Esophagus (tissue), 2 donors: ENCODE measurements around the gene PCGF1. TPM values are rescaled to one million over a fixed set of nuclear protein-coding genes. Genes with fewer than 3 reads are reported as not detected.

Experiments used
- H3K27ac ChIP-seq, 2 donors: one replicate each; pipeline ENCODE4 v1.5.1; 2013; ENCODE audit warnings: low read depth in 2 of 2, mild to moderate bottlenecking in 2 of 2, inconsistent platforms in 1 of 2, low read length in 1 of 2, moderate library complexity in 1 of 2
- H3K27me3 ChIP-seq, 2 donors: one replicate each; pipeline ENCODE4 v1.6.1; 2013; ENCODE audit warnings: low read length in 2 of 2, control low read depth in 1 of 2, mild to moderate bottlenecking in 1 of 2; ENCODE audit not compliant: insufficient read depth in 2 of 2, control insufficient read depth in 1 of 2
- H3K36me3 ChIP-seq, 2 donors: one replicate each; pipeline ENCODE4 v1.6.1; 2013; ENCODE audit warnings: low read length in 1 of 2; ENCODE audit not compliant: control insufficient read depth in 2 of 2, insufficient read depth in 2 of 2
- H3K4me1 ChIP-seq, 2 donors: one replicate each; pipeline ENCODE4 v1.6.1; 2013; ENCODE audit warnings: low read length in 1 of 2; ENCODE audit not compliant: control insufficient read depth in 2 of 2, insufficient read depth in 2 of 2
- H3K4me3 ChIP-seq, 2 donors: one replicate each; pipeline ENCODE4 v1.5.1; 2013; ENCODE audit warnings: low read length in 2 of 2, mild to moderate bottlenecking in 2 of 2, low read depth in 1 of 2, moderate library complexity in 1 of 2
- H3K9me3 ChIP-seq, 2 donors: one replicate each; pipeline ENCODE4 v1.6.1; 2013; ENCODE audit warnings: mild to moderate bottlenecking in 2 of 2, low read depth in 1 of 2, low read length in 1 of 2, moderate library complexity in 1 of 2; ENCODE audit not compliant: control insufficient read depth in 2 of 2, insufficient read depth in 1 of 2
- WGBS, 2 donors: extraction: QIAGEN DNeasy Blood & Tissue Kit; methylation state at CpG; one replicate each; pipeline ENCODE4 v1.1.7; 2013; 5-methylcytosine and 5-hydroxymethylcytosine counted together
- polyA plus RNA-seq, 2 donors: library from polyadenylated mRNA; stranded (reverse); fragments of 200-250 nt; gene quantifications; one replicate each; pipeline ENCODE4 v1.2.3, GENCODE V29; 2013
- donor health status: healthy with polysubstance abuse.
- donor health status: Bipolar disorder and iron deficiency.

The PCGF1 gene
- polyA plus RNA-seq, 2 donors, result 16.1 to 18.2 TPM

DNA sequence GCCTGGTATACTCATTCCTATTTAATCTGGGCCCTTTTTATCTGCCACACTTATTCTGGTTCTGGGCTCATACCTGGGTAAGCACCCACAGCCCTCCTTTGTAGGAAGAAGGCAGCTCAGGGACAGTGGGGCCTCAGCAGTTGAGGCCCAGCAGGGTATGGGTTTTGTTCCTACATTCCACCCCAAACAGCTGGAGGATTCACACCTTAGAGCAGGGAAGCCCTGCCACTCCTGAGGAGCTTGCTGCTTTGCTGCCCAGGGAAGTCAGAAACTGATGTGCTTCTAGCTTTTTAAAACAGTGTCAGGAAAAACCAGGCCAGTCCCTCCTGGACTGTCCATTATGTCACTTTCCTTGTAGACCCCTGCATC, 6.9 kb downstream of the PCGF1 start:
- Histone ChIP-seq H3K36me3 (peaks cover 0 to 6% of the 10 kb centered on the region in 2 donors), H3K27me3 (peaks cover 0 to 14% of the 10 kb centered on the region in 2 donors), H3K27ac (no peak overlapping the region), H3K4me1 (peaks cover 17 to 18% of the 10 kb centered on the region in 2 donors), H3K4me3 (no peak overlapping the region), H3K9me3 (no peaks in the 10 kb centered on the region)

DNA sequence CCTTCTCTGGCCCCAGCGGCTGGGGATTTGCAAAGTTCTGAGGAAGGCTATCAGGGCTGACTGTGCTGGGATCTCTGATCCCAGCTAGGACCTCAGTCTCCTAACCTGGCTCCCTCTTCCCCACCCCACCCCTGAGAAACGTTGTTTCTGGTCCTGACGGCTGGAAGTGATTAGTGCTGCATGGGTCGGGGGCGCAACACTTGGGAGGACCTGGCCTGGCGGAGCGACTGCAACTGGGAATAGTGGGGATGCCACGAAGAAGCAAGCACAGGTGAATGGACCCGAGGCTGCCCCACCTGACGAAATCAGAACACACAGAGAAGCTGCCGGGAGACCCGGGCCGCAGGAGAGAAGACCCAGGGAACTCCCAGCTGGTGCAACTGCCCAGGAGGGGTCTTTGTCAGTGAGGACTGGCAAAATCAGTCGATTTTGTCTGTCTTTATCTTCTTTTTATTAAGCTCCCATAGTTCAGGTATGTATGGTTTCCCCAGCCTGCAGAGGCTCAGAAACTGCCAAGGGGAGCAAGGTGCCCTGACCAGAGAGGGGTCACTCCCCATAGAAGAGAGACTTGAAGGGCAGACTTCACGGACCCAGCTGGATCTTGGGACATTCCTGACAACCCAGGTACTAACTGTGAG, 7.4 kb downstream of the PCGF1 start:
- 63 to 68% methylated on average over 15 of the region's 15 CpGs for WGBS, 2 donors
- Histone ChIP-seq H3K9me3 (no peaks in the 10 kb centered on the region), H3K27me3 (peaks cover 0 to 14% of the 10 kb centered on the region in 2 donors), H3K4me1 (peaks cover 17 to 18% of the 10 kb centered on the region in 2 donors), H3K4me3 (no peak overlapping the region), H3K27ac (no peak overlapping the region), H3K36me3 (peaks cover 0 to under 1% of the 10 kb centered on the region in 2 donors)

DNA sequence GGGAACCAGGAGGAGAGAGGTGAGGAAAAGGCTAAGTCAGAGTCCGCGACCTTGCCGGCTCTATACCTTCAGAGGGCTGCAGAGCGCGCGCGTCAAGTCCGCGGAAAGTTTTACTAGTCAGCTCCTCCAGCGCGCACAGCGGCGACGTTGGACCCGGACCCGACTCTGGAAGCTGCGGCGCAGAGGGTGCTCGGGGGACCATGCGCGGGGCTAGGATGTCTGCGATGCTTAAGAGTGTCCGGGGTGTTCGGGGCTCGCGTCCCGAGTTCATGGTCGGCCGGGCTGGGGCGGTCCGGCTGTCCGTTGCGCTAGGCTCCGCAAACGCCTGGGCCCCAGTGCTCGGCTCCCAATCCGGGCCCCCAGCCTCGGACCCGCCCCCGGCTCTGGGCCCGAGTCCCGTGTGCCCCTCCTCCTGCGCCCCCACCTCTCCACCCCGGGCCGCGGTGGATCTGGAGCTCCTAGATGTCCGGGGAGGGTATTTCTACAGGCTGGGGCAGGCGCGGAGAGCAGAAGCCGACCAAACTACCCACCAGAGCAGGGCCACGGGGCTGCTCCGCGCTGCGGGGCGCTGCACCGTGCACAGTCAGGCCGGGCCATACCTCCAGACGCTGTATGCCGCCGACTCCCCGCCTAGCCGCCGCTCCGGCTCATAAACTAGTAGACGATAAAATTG, 8.1 kb downstream of the PCGF1 start, which contains the start of gene LBX2:
Gene LBX2 (minus strand): TSS at position 337 of the 673 bp plus-strand sequence. CDS start 66 bp downstream, at position 271.
- WGBS, 2 donors, result 8 to 11% methylated on average over 62 to 65 of the region's 65 CpGs
- Histone ChIP-seq H3K9me3 (no peaks in the 10 kb centered on the region), H3K4me1 (peaks cover 17 to 18% of the 10 kb centered on the region in 2 donors), H3K27me3 (peaks cover 0 to 14% of the 10 kb centered on the region in 2 donors), H3K36me3 (no peaks in the 10 kb centered on the region), H3K4me3 (peak within 1 kb of the TSS; percentile 30 to 32), H3K27ac (no peak within 1 kb of the TSS)

DNA sequence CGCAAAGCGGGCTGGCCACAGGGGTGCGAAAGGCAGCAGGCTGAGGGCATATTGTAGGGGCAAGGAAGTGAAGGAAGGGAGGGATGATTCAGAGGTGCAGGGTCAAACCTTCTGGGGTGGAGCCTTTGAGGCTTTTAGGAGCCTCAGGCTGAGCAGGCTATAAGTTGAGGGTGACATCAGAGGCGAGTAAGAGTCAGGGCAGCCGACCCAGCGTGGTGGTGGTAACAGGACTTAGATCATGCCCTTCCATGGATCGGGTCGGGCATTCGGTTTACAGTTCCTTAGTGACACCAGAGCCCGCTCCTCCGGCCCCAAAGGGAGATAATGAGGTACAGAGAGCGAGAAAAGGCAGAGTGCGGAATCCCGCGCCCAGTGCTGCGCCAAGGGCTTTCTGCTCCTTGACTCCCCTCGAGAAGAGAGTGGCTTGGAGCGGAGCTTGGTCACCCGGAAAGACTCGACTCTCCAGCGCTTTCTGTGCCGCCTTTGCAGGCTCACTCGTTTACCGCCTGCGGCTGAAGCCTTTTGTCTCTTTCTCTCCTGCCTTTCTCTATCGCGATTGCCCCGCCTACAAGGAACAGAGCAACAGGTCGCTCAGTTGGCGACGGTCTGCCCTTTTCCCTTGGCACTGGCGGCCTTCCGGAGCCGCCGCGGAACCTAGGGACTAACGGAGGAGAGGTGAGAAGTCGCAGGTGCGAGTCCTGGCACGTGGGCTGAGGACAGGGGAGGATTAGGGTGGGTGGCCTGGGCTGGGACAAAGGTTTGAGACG, 8.8 kb downstream of the PCGF1 start:
- Histone ChIP-seq H3K27me3 (peaks cover 0 to 14% of the 10 kb centered on the region in 2 donors), H3K36me3 (peaks cover 0 to under 1% of the 10 kb centered on the region in 2 donors), H3K9me3 (no peaks in the 10 kb centered on the region), H3K4me3 (peak overlapping the region; percentile 32 to 42), H3K4me1 (peaks cover 17 to 18% of the 10 kb centered on the region in 2 donors), H3K27ac (no peak overlapping the region)
- WGBS, 2 donors, result 2 to 4% methylated on average over 41 of the region's 41 CpGs

DNA sequence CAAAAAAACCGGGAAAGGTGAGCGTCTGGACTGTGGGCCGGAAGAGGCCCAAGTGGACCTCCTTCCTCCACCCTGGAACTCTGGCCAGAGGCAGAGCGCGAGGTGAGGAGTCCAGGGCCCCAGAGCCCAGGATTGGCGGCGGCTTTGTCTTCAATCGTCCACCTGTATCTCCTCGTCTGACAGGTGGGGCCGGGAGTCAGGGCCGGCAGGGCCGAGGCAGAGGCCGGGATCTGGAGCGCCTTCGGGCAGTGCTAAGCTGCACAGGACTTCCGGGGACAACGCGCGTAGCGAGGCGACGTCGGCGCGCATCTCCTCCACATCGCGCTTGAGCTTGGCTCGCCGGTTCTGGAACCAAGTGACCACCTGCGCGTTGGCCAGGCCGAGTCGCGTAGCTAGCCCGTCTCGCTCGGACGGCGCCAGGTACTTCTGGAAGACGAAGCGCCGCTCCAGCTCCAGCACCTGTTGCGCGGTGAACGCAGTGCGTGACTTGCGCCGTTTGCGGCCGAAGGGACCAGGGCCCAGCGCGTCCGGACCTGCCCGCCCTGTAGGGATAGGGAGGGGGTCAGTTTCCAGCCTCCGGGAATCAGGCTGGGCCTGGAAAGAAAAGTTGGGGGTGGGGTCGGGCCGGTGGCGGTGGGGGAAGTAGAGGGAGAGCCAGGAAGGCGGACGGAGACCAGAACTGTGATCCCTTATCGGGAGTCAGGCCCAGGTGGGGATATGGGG, 9.6 kb downstream of the PCGF1 start:
- WGBS, 2 donors, result 3% methylated on average over 59 to 61 of the region's 61 CpGs

DNA sequence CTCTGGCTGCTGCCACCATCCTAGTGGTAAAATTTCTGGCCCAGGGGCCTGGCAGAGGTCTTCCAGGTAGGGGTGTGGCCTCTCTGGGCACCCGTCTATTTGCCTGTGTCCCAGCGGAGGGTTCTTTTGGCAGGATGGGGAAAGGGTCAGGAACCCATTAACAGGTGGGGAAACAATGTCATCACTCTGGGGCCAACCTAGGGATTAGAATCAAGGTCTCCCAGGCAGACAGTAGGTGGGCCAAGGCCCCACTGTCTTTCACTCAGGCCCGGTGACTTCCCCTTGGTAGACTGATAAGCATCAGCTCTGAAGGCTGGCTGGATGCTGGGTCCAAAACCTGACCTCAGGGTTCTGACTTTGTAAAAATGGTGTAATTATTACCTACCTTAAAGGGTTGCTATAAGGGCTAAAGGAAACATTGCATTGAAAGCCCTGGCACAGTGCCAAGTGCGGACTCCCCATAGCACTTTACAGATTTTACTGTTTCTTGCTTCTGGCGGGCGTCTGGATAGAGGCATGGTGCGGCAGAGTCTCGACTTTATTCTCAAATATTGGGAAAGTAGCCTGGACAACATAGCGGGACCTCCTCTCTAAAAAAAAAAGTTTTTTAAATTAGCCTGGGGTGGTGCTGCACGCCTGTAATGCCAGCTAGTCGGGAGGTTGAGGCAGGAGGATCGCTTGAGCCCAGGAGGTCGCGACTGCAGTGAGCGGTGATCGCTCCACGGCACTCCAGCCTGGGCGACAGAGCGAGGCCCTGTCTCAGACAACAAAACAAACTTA, 10.3 kb downstream of the PCGF1 start:
- H3K4me1 ChIP-seq, result peaks cover 16 to 18% of the 10 kb centered on the region in 2 donors
- H3K36me3 ChIP-seq, result peaks cover 7 to 13% of the 10 kb centered on the region in 2 donors
- H3K9me3 ChIP-seq, result no peaks in the 10 kb centered on the region
- no peak overlapping the region for H3K27ac ChIP-seq
- H3K27me3 ChIP-seq, result peaks cover 0 to 14% of the 10 kb centered on the region in 2 donors
- WGBS, 2 donors, result 55 to 63% methylated on average over 19 of the region's 19 CpGs
- H3K4me3 ChIP-seq, result peak overlapping the region in 1 of 2 donors; percentile 32

More for the DNA sequence above, 9.6 kb downstream of the PCGF1 start:
- Histone ChIP-seq H3K36me3 (peaks cover 3 to 6% of the 10 kb centered on the region in 2 donors), H3K4me3 (peak overlapping the region; percentile 32 to 42), H3K27me3 (peaks cover 0 to 14% of the 10 kb centered on the region in 2 donors), H3K4me1 (peaks cover 17 to 18% of the 10 kb centered on the region in 2 donors), H3K27ac (no peak overlapping the region), H3K9me3 (no peaks in the 10 kb centered on the region)

DNA sequence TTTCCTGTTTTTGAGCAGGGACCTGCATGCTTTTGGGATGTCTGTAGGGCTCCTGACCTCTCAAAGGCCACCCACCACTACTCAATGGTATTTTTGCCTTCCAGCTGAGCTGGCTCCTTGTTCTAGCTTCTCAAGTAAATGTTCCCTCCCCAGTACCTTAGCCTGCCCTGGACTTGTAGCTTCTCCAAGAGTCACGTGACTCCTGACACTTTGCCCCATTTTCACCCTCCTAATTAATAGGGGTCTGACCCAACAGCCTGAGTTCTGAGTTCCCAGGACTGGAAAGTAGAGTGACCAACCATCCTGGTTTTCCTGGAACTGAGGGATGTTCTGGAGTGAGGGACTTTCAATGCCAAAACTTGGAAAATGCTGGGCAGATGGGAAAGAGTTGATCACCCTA, 12.1 kb downstream of the PCGF1 start:
- H3K27ac ChIP-seq, result no peak overlapping the region
- H3K36me3 ChIP-seq, result peaks cover 20 to 31% of the 10 kb centered on the region in 2 donors
- H3K4me1 ChIP-seq, result peaks cover 14 to 18% of the 10 kb centered on the region in 2 donors
- no peaks in the 10 kb centered on the region for H3K9me3 ChIP-seq
- H3K27me3 ChIP-seq, result peaks cover 0 to 13% of the 10 kb centered on the region in 2 donors
- 86 to 88% methylated on average over 1 of the region's 1 CpG for WGBS, 2 donors
- H3K4me3 ChIP-seq, result no peak overlapping the region

DNA sequence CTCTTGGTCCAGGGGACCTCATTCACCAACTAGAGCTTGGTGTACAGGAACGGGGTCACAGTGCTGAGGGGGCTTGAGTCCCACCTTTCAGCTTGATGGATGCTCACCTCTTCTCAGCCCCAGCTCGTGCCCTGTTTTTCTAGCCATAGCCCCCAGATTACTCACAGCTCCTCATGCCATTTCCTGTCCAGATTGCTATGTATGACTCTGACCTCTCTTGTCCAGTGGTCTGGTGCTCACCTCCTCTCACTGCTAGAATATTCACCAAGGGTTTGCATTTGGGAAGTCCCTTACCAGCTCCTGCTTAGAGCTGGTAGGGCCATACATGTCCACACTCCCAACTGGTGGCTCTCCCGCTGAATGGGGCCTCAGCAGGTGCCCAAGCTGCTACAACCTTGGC, 13.9 kb downstream of the PCGF1 start:
- Histone ChIP-seq H3K4me1 (peaks cover 5 to 10% of the 10 kb centered on the region in 2 donors), H3K9me3 (no peaks in the 10 kb centered on the region), H3K4me3 (no peak overlapping the region), H3K27me3 (no peaks in the 10 kb centered on the region), H3K27ac (no peak overlapping the region), H3K36me3 (peaks cover 20 to 38% of the 10 kb centered on the region in 2 donors)
- 94% methylated on average over 3 of the region's 3 CpGs for WGBS, 2 donors
